ENCODE data around the gene GCSAML.

Gene GCSAML

GRCh38 chr1:247613405-247613804 lies 64.5 kb downstream of the GCSAML start:
- H3K36me3 ChIP-seq, result no peaks in the 10 kb centered on the region
- DNase-seq, result no peak
- no peaks in the 10 kb centered on the region for H3K27me3 ChIP-seq
- H3K4me1 ChIP-seq, result no peaks in the 10 kb centered on the region
- H3K9me3 ChIP-seq, result no peaks in the 10 kb centered on the region
- no peak overlapping the region for H3K4me3 ChIP-seq
- no peak overlapping the region for H3K27ac ChIP-seq
- intact Hi-C loops (cut with DNase I; ENCODE audit: low total_unique reads), result no loop called here
- no peak for TF ChIP-seq CTCF (IDR thresholded peaks at IDR 0.05)

- Histone ChIP-seq H3K4me1 (no peaks in the 10 kb centered on the region), H3K27ac (no peak overlapping the region), H3K9me3 (no peaks in the 10 kb centered on the region), H3K36me3 (no peaks in the 10 kb centered on the region), H3K27me3 (no peaks in the 10 kb centered on the region), H3K4me3 (no peak overlapping the region)
- intact Hi-C loops (cut with DNase I; ENCODE audit: low total_unique reads), result no loop called here
- no peak for DNase-seq
- no peak for TF ChIP-seq CTCF (IDR thresholded peaks at IDR 0.05)
Observed at GRCh38 chr1:247614625-247615024, 65.7 kb downstream of the GCSAML start.

Data from tibial artery (tissue), 4 donors.